Esophagus squamous epithelium (tissue), 5 donors: Measurements from ENCODE around the gene ANTXR2. TPM values are rescaled to one million over a fixed set of nuclear protein-coding genes. Genes with fewer than 3 reads are reported as not detected.

Experiments used
- DNase-seq: peaks from one replicate; lab custom pipeline; 2025; lab: John Stamatoyannopoulos, UW
- H3K27ac ChIP-seq, 4 donors: fragments of 200-600 bp; sonication (generic); one replicate each; pipeline ENCODE4 v1.5.1; 2016 to 2019; ENCODE audit warnings: mild to moderate bottlenecking in 1 of 4
- H3K27me3 ChIP-seq, 4 donors: fragments of 200-600 bp; sonication (generic); 1 replicate in 3 of 4; 2 replicates in 1 of 4; pipeline versions ENCODE4 v1.5.1 to v1.6.0; 2017 to 2021; ENCODE audit warnings: antibody characterized with exemption in 1 of 4
- H3K36me3 ChIP-seq, 3 donors: fragments of 200-600 bp; sonication (generic); one replicate each; pipeline ENCODE4 v1.5.1; 2016 to 2019
- H3K4me1 ChIP-seq, 3 donors: fragments of 200-600 bp; sonication (generic); one replicate each; pipeline ENCODE4 v1.5.1; 2017 to 2019
- H3K4me3 ChIP-seq, 4 donors: fragments of 200-600 bp; sonication (generic); 1 replicate in 3 of 4; 2 replicates in 1 of 4; pipeline ENCODE4 v1.5.1; 2016 to 2019; ENCODE audit warnings: mild to moderate bottlenecking in 2 of 4, moderate library complexity in 1 of 4
- H3K9me3 ChIP-seq, 3 donors: fragments of 200-600 bp; sonication (generic); one replicate each; pipeline ENCODE4 v1.5.1; 2016 to 2019
- CTCF ChIP-seq, 6 experiments: fragments of 450-650 bp in 4 of 6; fragments of 200-600 bp in 2 of 6; sonication (generic) in 2 of 6; IDR thresholded peaks; one replicate each; pipeline ENCODE4 v1.5.1; 2016 to 2019; ENCODE audit warnings: antibody characterized with exemption in 6 of 6, mild to moderate bottlenecking in 4 of 6, moderate library complexity in 4 of 6
- POLR2A ChIP-seq, 4 donors: fragments of 450-650 bp; IDR thresholded peaks; one replicate each; pipeline ENCODE4 v1.6.1; 2017; ENCODE audit warnings: antibody characterized with exemption in 4 of 4, mild to moderate bottlenecking in 4 of 4, moderate library complexity in 3 of 4
- WGBS, 2 donors: methylation state at CpG; one replicate each; pipeline ENCODE4 v1.1.5; 2018; 5-methylcytosine and 5-hydroxymethylcytosine counted together
- intact Hi-C: fragments of 100-400 bp; cut with DNase I; formaldehyde crosslinking; loops from one replicate; pipeline ENCODE4 v1.15.0; 2022
- total RNA-seq, 4 donors: library from RNA; depleted of rRNA; stranded (reverse); fragments of >200 nt; gene quantifications; one replicate each; pipeline ENCODE4 v1.1.0, GENCODE V29; 2016
- donor health status: DM: yes; HTN: yes; CAD: no.

ANTXR2 gene
- total RNA-seq, 4 donors from 2014 or later: 1.6 to 60.3 (median 21.5) TPM

- WGBS, 2 donors: 61 to 76% methylated on average over 3 of the region's 3 CpGs
- intact Hi-C loops: no loop called here
- no peak overlapping the region for H3K27ac ChIP-seq
Observed at GRCh38 chr4:80078346-80079092, 5.5 kb upstream of the ANTXR2 start.

GRCh38 chr4:80077639-80078038 is 4.6 kb upstream of the ANTXR2 start:
- TF ChIP-seq POLR2A (IDR thresholded peaks at IDR 0.05): no peak
- no peak for TF ChIP-seq CTCF (IDR thresholded peaks at IDR 0.05)
- DNase-seq: no peak
- no peak overlapping the region for H3K27ac ChIP-seq
- intact Hi-C loops: no loop called here
- no peak overlapping the region for H3K4me3 ChIP-seq
- H3K9me3 ChIP-seq: no peaks in the 10 kb centered on the region
- H3K27me3 ChIP-seq: peaks cover 0 to 3% (median 0%) of the 10 kb centered on the region in 4 donors
- 33% methylated on average over 5 of the region's 5 CpGs for WGBS, 2 donors
- H3K4me1 ChIP-seq: peaks cover 6 to 16% (median 11%) of the 10 kb centered on the region in 3 donors
- H3K36me3 ChIP-seq: no peaks in the 10 kb centered on the region

More at GRCh38 chr4:80078346-80079092, 5.5 kb upstream of the ANTXR2 start:
- no peak overlapping the region for H3K4me3 ChIP-seq
- no peaks in the 10 kb centered on the region for H3K36me3 ChIP-seq
- H3K4me1 ChIP-seq: peaks cover 2 to 8% (median 7%) of the 10 kb centered on the region in 3 donors
- no peaks in the 10 kb centered on the region for H3K9me3 ChIP-seq
- H3K27me3 ChIP-seq: no peaks in the 10 kb centered on the region
- no peak for TF ChIP-seq POLR2A (IDR thresholded peaks at IDR 0.05)
- no peak for TF ChIP-seq CTCF (IDR thresholded peaks at IDR 0.05)
- no peak for DNase-seq

GRCh38 chr4:80076681-80077080 is 3.7 kb upstream of the ANTXR2 start:
- intact Hi-C loops: no loop called here
- H3K4me3 ChIP-seq: no peak overlapping the region
- peaks cover 6 to 26% (median 11%) of the 10 kb centered on the region in 3 donors for H3K4me1 ChIP-seq
- H3K27me3 ChIP-seq: peaks cover 0 to 8% (median 0%) of the 10 kb centered on the region in 4 donors
- H3K36me3 ChIP-seq: no peaks in the 10 kb centered on the region
- H3K27ac ChIP-seq: no peak overlapping the region
- DNase-seq: no peak
- no peaks in the 10 kb centered on the region for H3K9me3 ChIP-seq
- no peak for TF ChIP-seq CTCF (IDR thresholded peaks at IDR 0.05)
- no peak for TF ChIP-seq POLR2A (IDR thresholded peaks at IDR 0.05)

- Histone ChIP-seq H3K36me3 (no peaks in the 10 kb centered on the region), H3K4me3 (no peak overlapping the region), H3K4me1 (peaks cover 6 to 26% (median 11%) of the 10 kb centered on the region in 3 donors), H3K9me3 (no peaks in the 10 kb centered on the region), H3K27ac (no peak overlapping the region), H3K27me3 (peaks cover 0 to 8% (median 0%) of the 10 kb centered on the region in 4 donors)
- intact Hi-C loops: no loop called here
- TF ChIP-seq POLR2A (IDR thresholded peaks at IDR 0.05) (no peak), CTCF (IDR thresholded peaks at IDR 0.05) (no peak)
- no peak for DNase-seq
Observed at GRCh38 chr4:80075995-80076675, 3.1 kb upstream of the ANTXR2 start.

GRCh38 chr4:80074651-80075050 is 1.6 kb upstream of the ANTXR2 start:
- Histone ChIP-seq H3K27ac (no peak overlapping the region), H3K9me3 (no peaks in the 10 kb centered on the region), H3K36me3 (no peaks in the 10 kb centered on the region), H3K27me3 (peaks cover 0 to 8% (median 0%) of the 10 kb centered on the region in 4 donors), H3K4me1 (peaks cover 6 to 32% (median 11%) of the 10 kb centered on the region in 3 donors), H3K4me3 (no peak overlapping the region)
- DNase-seq: no peak
- intact Hi-C loops: no loop called here
- TF ChIP-seq CTCF (IDR thresholded peaks at IDR 0.05) (no peak), POLR2A (IDR thresholded peaks at IDR 0.05) (no peak)
